Adipocyte (in vitro differentiated cells): Measurements from ENCODE around the gene LNX2.

Experiments
- DNase-seq: peaks from one replicate; pipeline ENCODE4 v3.0.0-alpha.2; 2015; ENCODE audit warnings: low read depth
- H3K27me3 ChIP-seq: replicated peaks from 2 replicates; pipeline ENCODE4 v1.7.0; 2013; ENCODE audit warnings: mild to moderate bottlenecking, low read length, moderate library complexity; ENCODE audit not compliant: control insufficient read depth, insufficient read depth
- H3K36me3 ChIP-seq: 2 replicates; pipeline ENCODE4 v1.7.0; 2013; ENCODE audit warnings: low read length, mild to moderate bottlenecking, moderate library complexity; ENCODE audit not compliant: control insufficient read depth, insufficient read depth, severe bottlenecking
- H3K4me1 ChIP-seq: 2 replicates; pipeline ENCODE4 v1.7.0; 2013; ENCODE audit warnings: mild to moderate bottlenecking, low read length, moderate library complexity; ENCODE audit not compliant: control insufficient read depth, insufficient read depth
- H3K4me3 ChIP-seq: 2 replicates; pipeline ENCODE4 v1.7.0; 2013; ENCODE audit warnings: mild to moderate bottlenecking, low read length, moderate library complexity
- H3K9ac ChIP-seq: 2 replicates; pipeline ENCODE4 v1.7.0; 2013; ENCODE audit warnings: mild to moderate bottlenecking, low read length, moderate library complexity
- H3K9me3 ChIP-seq: 2 replicates; pipeline ENCODE4 v1.7.0; 2013; ENCODE audit warnings: mild to moderate bottlenecking, low read length, moderate library complexity; ENCODE audit not compliant: control insufficient read depth

Gene LNX2

DNA sequence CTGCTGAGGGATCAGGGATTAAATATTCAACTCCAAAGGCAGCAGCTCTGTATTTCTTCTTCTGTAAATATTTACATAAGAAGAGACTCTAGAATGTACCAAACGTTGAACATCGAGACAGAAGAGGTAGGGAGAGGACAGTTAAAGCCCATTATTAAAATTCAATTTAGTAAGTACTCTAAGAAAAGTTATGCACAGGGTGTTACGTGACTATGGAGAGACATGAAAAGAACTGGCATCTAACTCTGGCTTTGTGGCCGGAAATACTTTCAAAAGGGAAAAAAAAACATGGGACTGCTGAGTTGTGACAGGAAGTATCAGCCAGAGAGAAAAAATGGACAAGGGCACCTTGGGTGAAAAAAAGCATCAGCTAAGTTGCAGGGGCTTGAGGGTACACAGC lies 36.7 kb downstream of the LNX2 start:
- DNase-seq, result no peak

DNA sequence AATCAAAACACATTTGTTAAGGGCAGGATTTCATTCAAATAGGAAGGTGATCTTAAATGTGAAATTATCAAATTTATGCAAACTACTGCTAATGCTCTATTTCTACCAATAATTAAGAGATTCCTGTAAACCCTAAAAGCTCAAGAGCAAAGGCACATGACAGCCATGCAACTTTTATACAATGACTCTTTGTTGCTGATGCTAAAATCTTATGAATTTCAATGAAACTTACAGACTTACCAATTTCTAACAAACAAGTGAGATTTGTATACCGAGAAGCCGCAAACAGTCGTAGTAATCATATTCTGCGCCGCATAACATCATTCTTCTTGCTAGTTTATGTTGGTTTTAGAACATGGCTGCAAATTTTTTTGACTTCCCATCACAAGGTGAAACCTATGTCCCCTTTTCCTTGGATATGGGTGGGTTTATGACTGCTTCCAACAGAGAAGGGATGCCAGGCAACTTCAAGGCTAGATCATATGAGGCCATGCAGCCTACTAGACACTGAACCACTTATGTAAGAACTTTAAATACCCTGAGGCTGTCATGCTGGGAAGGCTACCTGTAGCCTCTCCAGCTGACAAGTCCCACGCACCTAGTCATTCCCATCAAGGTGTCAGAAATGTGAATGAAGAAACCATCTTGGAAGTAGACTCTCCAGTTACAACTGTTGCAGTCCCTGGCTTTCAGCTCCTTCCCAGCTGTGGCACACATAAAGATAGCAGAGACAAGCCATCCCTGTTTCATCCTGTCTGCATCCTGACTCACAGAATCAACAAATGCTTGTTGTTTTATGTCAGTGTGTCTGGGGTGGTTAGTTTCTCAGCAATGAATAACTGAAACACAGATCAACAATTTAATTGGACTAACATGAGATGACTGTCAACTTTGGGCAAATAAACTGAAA lies 42.0 kb downstream of the LNX2 start:
- H3K36me3 ChIP-seq, result no peaks in the 10 kb centered on the region
- no peaks in the 10 kb centered on the region for H3K27me3 ChIP-seq
- DNase-seq, result peak; percentile 41
- no peaks in the 10 kb centered on the region for H3K9me3 ChIP-seq
- H3K4me1 ChIP-seq, result no peaks in the 10 kb centered on the region
- no peak overlapping the region for H3K4me3 ChIP-seq
- H3K9ac ChIP-seq, result no peak overlapping the region

More for the DNA sequence above, 36.7 kb downstream of the LNX2 start:
- H3K4me1 ChIP-seq, result peaks cover 4% of the 10 kb centered on the region
- H3K4me3 ChIP-seq, result no peak overlapping the region
- H3K27me3 ChIP-seq, result no peaks in the 10 kb centered on the region
- H3K36me3 ChIP-seq, result no peaks in the 10 kb centered on the region
- no peaks in the 10 kb centered on the region for H3K9me3 ChIP-seq
- no peak overlapping the region for H3K9ac ChIP-seq

DNA sequence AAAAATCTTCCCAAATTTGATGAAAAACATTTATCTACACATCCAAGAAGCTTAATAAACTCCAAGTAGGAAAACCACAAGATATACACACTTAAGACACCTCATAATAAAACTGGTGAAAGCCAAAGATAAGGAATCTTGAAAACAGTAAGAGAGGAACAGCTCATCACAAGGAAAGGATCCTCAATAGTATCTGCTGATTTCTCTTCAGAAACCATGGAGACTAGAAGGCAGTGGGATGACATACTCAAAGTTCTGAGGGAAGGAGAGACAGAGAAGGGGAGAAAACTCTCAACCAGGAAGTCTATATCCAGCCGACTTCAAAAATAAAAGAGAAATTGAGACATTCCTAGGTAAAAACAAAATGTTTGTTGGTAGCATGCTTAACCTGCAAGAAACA lies 45.7 kb downstream of the LNX2 start:
- Histone ChIP-seq H3K9ac (no peak overlapping the region), H3K36me3 (no peaks in the 10 kb centered on the region), H3K27me3 (no peaks in the 10 kb centered on the region), H3K4me3 (no peak overlapping the region), H3K4me1 (no peaks in the 10 kb centered on the region), H3K9me3 (no peaks in the 10 kb centered on the region)
- no peak for DNase-seq

DNA sequence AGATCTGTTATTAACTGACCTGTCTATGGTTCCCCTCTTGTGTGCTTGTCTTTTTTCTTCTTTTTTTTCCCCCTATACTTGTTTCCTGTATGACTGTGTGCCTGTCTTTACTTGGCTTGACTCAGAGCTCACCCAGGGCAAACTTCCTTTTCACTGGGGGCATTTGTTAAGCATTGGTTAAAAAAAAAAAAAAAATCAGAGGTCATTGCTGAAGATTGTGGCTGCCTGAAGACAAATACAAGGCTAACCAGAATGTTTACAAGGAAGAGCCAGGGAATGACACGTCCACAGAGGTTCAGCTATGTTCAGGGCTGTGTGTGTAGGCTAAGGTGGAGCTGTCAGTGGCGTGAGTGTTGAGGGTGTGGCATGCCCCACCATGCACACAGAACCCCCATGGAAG lies 47.1 kb downstream of the LNX2 start:
- H3K4me3 ChIP-seq, result no peak overlapping the region
- no peaks in the 10 kb centered on the region for H3K36me3 ChIP-seq
- no peak for DNase-seq
- H3K4me1 ChIP-seq, result no peaks in the 10 kb centered on the region
- H3K9ac ChIP-seq, result no peak overlapping the region
- no peaks in the 10 kb centered on the region for H3K9me3 ChIP-seq
- no peaks in the 10 kb centered on the region for H3K27me3 ChIP-seq

DNA sequence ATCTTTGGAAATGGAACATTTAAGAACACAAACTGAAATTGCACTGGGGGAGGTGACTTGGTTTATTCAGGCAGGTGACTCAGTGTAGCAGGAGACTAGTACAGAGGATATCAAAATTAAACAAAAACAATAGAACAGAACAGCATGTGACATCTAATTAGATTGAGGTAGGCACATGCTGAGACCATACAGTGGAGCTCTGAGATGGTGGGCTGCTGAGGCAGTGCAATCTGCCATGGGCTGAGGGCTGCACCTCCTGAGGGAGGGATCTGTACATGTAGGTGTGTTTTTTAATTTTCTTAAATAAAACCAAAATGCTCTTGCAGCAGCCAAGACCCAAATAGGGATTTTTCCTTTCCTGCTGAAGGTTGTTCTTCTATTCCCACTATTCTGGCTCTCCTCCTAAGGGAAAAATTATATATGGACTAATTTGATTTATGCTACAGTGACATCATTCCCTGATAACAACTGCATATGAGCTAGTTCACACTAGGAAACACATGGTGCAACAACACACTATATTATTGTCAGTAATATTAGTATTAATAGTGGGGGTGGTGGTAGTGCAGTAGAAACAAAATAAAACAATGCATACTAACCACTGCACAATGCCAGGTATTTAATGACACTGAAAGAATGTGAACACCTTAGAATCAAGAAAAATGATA lies 48.0 kb downstream of the LNX2 start:
- H3K36me3 ChIP-seq, result peaks cover 9% of the 10 kb centered on the region
- no peak for DNase-seq
- no peaks in the 10 kb centered on the region for H3K4me1 ChIP-seq
- no peak overlapping the region for H3K4me3 ChIP-seq
- H3K27me3 ChIP-seq, result no peaks in the 10 kb centered on the region
- no peak overlapping the region for H3K9ac ChIP-seq
- no peaks in the 10 kb centered on the region for H3K9me3 ChIP-seq

DNA sequence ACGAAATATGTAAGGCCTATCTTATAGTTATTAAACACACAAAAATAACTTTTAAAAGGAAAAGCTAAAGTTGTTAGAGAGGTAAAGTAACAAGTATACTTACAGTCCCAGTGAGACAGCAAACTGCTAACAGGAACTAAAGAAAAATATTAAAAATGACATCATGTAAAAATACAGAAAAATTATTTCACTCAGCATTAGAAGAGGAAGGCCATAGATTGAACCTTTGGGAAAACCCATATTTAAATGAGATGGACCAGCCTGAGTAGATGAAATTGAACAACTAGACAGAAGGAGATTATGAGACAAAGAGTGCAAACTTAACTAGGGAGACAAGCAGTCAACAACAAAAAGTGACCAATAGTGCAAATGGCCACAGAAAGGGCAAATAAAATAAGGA lies 49.4 kb downstream of the LNX2 start:
- Histone ChIP-seq H3K36me3 (peaks cover 22% of the 10 kb centered on the region), H3K27me3 (no peaks in the 10 kb centered on the region), H3K9ac (no peak overlapping the region), H3K9me3 (no peaks in the 10 kb centered on the region), H3K4me1 (no peaks in the 10 kb centered on the region), H3K4me3 (no peak overlapping the region)
- DNase-seq, result no peak

DNA sequence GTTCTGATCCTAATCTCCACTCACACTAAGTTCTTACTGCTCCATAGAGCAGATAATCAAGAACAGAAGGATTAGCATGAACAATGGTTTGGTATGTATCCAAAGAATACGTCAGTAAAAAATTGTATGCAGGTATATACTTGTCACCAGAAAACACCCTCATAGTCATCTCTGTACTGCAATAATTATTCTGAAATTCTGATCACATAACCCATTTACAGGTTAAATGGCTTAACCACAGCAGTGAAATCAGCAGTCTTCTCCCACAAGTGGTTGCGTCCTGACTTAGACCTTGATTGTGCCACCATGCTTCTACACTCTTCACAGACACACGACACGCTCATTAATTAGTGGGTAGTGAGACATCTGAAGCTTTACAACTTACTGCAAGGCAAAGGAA lies 50.9 kb downstream of the LNX2 start:
- H3K36me3 ChIP-seq, result peaks cover 23% of the 10 kb centered on the region
- H3K9me3 ChIP-seq, result no peaks in the 10 kb centered on the region
- no peaks in the 10 kb centered on the region for H3K27me3 ChIP-seq
- DNase-seq, result no peak
- no peaks in the 10 kb centered on the region for H3K4me1 ChIP-seq
- no peak overlapping the region for H3K4me3 ChIP-seq
- no peak overlapping the region for H3K9ac ChIP-seq

DNA sequence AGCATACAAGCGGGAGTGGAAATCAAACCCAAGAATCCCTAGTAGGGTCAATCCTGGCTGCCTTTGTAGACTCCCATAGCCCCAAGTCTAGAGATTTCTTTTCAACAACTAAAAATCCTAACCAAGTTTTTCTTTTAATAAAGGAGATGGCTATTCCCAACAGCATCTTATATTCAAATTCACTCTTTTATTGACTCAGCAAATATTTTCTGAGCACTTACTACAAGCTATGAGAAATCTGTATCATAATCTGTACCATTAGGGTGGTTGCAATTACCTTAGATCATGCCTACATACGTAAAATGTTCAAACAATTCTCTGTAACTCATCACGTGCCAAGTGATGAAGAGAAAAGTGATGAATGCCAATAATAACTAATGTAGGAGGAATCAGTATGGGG lies 54.5 kb downstream of the LNX2 start:
- Histone ChIP-seq H3K9ac (no peak overlapping the region), H3K36me3 (peaks cover 34% of the 10 kb centered on the region), H3K9me3 (no peaks in the 10 kb centered on the region), H3K4me1 (no peaks in the 10 kb centered on the region), H3K4me3 (no peak overlapping the region), H3K27me3 (no peaks in the 10 kb centered on the region)
- DNase-seq, result no peak

DNA sequence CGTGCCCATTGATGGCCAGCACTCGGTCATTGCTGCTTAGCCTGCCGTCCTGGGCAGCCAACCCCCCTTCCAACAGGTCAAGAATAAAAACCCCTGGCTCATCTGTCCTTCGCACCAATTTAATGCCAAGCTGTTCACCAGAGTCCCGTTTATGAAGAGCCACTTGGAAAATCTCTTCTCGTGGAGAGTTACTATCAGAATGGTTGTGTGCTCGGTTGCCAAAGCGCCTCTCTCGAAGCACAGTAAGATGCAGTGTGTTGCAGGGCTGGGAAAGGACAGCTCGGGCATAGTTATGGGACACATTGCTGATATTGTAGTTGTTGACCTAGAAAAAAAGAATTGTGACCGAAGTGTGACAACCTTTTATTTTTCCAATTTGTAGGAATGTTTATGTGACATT lies 57.9 kb downstream of the LNX2 start:
- no peaks in the 10 kb centered on the region for H3K9me3 ChIP-seq
- no peaks in the 10 kb centered on the region for H3K27me3 ChIP-seq
- no peak overlapping the region for H3K4me3 ChIP-seq
- peaks cover 26% of the 10 kb centered on the region for H3K36me3 ChIP-seq
- H3K4me1 ChIP-seq, result no peaks in the 10 kb centered on the region
- DNase-seq, result no peak
- no peak overlapping the region for H3K9ac ChIP-seq

DNA sequence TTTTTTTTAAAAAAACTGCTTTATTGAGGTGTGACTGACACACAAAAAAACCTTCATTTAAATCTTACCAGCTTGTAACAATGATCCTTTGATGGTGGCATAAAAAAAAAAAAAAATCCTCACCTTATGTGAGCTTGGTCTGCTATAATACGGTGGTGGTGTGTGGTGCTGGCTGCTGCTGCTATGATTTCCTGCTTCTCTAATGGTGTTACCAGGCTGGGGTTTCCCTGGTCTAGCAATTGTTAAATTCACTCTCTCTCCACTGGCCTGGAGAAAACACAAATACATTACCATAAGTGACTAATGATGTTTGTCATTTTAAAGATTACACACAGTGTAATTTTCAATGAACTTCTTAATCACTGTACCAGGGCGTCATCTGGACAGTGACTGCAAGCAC lies 60.6 kb downstream of the LNX2 start:
- no peak overlapping the region for H3K4me3 ChIP-seq
- H3K27me3 ChIP-seq, result no peaks in the 10 kb centered on the region
- H3K9ac ChIP-seq, result no peak overlapping the region
- H3K9me3 ChIP-seq, result no peaks in the 10 kb centered on the region
- H3K4me1 ChIP-seq, result no peaks in the 10 kb centered on the region
- DNase-seq, result no peak
- peaks cover 20% of the 10 kb centered on the region for H3K36me3 ChIP-seq

DNA sequence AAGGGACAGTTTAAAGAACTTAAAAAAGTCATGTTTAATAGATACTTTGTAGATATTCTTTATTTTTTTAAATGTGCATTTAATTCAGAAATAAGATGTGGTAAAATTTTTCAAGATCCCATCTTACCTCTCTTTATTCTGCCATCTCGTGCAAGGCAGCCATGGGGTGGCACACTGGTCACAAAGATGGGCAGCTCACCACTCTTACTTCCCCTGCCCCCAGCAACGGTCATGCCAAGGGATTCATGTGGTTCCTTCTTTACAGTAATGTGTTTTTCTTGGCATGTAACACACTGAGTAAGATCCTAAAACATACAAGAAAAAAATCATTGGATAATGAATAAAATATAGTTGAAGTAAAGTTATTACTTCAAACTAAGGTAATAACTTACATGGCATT lies 64.2 kb downstream of the LNX2 start:
- Histone ChIP-seq H3K9ac (no peak overlapping the region), H3K4me3 (no peak overlapping the region), H3K36me3 (peaks cover 10% of the 10 kb centered on the region), H3K9me3 (no peaks in the 10 kb centered on the region), H3K27me3 (no peaks in the 10 kb centered on the region), H3K4me1 (no peaks in the 10 kb centered on the region)
- DNase-seq, result peak; percentile 35
